KMS-11 (cell line): ENCODE measurements around the gene TARP.

ENCODE experiments used
- H2AFZ ChIP-seq: fragments of 200-600 bp; sonication (generic); 2 replicates; pipeline ENCODE4 v1.6.1; 2016; ENCODE audit warnings: antibody characterized with exemption, mixed run types, low read depth
- H3K27ac ChIP-seq: fragments of 200-600 bp; sonication (generic); 2 replicates; pipeline ENCODE4 v1.6.1; 2016; ENCODE audit warnings: mild to moderate bottlenecking, mixed run types
- H3K27me3 ChIP-seq: fragments of 200-600 bp; sonication (generic); 2 replicates; pipeline ENCODE4 v1.6.1; 2017; ENCODE audit warnings: mild to moderate bottlenecking, low read depth, mixed run types, moderate library complexity; ENCODE audit not compliant: insufficient read depth
- H3K36me3 ChIP-seq: fragments of 200-600 bp; sonication (generic); 2 replicates; pipeline ENCODE4 v1.6.1; 2017; ENCODE audit warnings: mild to moderate bottlenecking, mixed run types; ENCODE audit not compliant: insufficient read depth
- H3K4me1 ChIP-seq: fragments of 200-600 bp; sonication (generic); 2 replicates; pipeline ENCODE4 v1.6.1; 2016; ENCODE audit warnings: mild to moderate bottlenecking, low read depth, mixed run types; ENCODE audit not compliant: poor library complexity, severe bottlenecking
- H3K4me2 ChIP-seq: fragments of 200-600 bp; sonication (generic); 2 replicates; pipeline ENCODE4 v1.7.0; 2016; ENCODE audit warnings: mild to moderate bottlenecking, mixed run types
- H3K4me3 ChIP-seq: fragments of 200-600 bp; sonication (generic); IDR thresholded peaks from 2 replicates; pipeline ENCODE4 v1.6.1; 2017; ENCODE audit warnings: low read depth, low read length, mixed read lengths; ENCODE audit not compliant: insufficient read depth
- H3K79me2 ChIP-seq: fragments of 200-600 bp; sonication (generic); 2 replicates; pipeline ENCODE4 v1.6.1; 2016; ENCODE audit warnings: low read depth, mixed run types; ENCODE audit not compliant: insufficient read depth
- H3K9ac ChIP-seq: fragments of 200-600 bp; sonication (generic); 2 replicates; pipeline ENCODE4 v1.6.1; 2016; ENCODE audit warnings: mild to moderate bottlenecking, mixed run types
- H4K20me1 ChIP-seq: fragments of 200-600 bp; sonication (generic); 2 replicates; pipeline ENCODE4 v1.6.1; 2016; ENCODE audit warnings: mild to moderate bottlenecking, mixed run types; ENCODE audit not compliant: insufficient read depth
- CTCF ChIP-seq: fragments of 200-600 bp; sonication (generic); conservative IDR thresholded peaks from 2 replicates; pipeline ENCODE4 v1.6.1; 2017; ENCODE audit warnings: low read depth, mild to moderate bottlenecking, antibody characterized with exemption, low read length, moderate library complexity, mixed read lengths

TARP gene

GRCh38 chr7:38215115-38215514, 58.3 kb downstream of the TARP start:
- H3K9ac ChIP-seq = no peak overlapping the region

GRCh38 chr7:38211940-38212339, 61.5 kb downstream of the TARP start:
- Histone ChIP-seq H3K36me3 (no peaks in the 10 kb centered on the region), H3K27ac (no peak overlapping the region)

More at GRCh38 chr7:38215115-38215514, 58.3 kb downstream of the TARP start:
- Histone ChIP-seq H3K4me3 (no peak overlapping the region), H3K27me3 (no peaks in the 10 kb centered on the region), H2AFZ (no peak overlapping the region), H4K20me1 (no peaks in the 10 kb centered on the region), H3K27ac (no peak overlapping the region), H3K36me3 (peaks cover 4% of the 10 kb centered on the region; the same call in 1 of the 2 replicates), H3K79me2 (no peaks in the 10 kb centered on the region), H3K4me1 (peaks cover 10% of the 10 kb centered on the region), H3K4me2 (no peak overlapping the region)
- no peak for TF ChIP-seq CTCF

DNA sequence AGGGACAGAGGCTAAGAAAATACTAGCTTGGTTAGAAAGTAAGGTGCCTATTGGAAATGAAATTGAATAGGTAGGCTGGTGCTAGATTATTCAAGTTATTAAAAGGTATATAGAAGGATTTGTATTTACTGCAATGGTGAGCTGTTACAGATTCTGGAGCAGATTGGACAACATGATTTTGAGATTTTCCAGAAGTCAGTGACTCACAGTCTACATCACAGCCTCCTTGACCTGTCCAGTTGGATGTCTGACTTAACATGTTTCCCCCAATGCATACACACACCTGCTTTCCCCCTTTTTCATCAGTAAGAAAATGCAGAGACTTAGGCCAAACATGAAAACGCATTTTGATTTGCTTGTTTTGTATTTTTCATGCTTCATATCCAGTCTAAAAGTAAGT, 62.0 kb downstream of the TARP start:
- Histone ChIP-seq H4K20me1 (no peaks in the 10 kb centered on the region), H3K4me1 (peaks cover 10% of the 10 kb centered on the region), H3K36me3 (no peaks in the 10 kb centered on the region)

More at GRCh38 chr7:38211940-38212339, 61.5 kb downstream of the TARP start:
- Histone ChIP-seq H3K4me1 (peaks cover 10% of the 10 kb centered on the region), H4K20me1 (no peaks in the 10 kb centered on the region), H3K79me2 (no peaks in the 10 kb centered on the region), H3K27me3 (no peaks in the 10 kb centered on the region), H3K4me2 (no peak overlapping the region), H3K4me3 (no peak overlapping the region), H2AFZ (no peak overlapping the region), H3K9ac (no peak overlapping the region)
- TF ChIP-seq CTCF = no peak

More for the DNA sequence above, 62.0 kb downstream of the TARP start:
- Histone ChIP-seq H2AFZ (no peak overlapping the region), H3K27ac (no peak overlapping the region), H3K9ac (no peak overlapping the region), H3K27me3 (no peaks in the 10 kb centered on the region), H3K4me3 (no peak overlapping the region), H3K79me2 (no peaks in the 10 kb centered on the region), H3K4me2 (no peak overlapping the region)
- no peak for TF ChIP-seq CTCF
